Superior temporal gyrus (tissue), 1 donor: ENCODE data around the gene NHSL1.

ENCODE experiments used
- DNase-seq: peaks from one replicate; pipeline ENCODE4 v3.0.0-alpha.2; 2016; ENCODE audit errors: extremely low spot score

The NHSL1 gene

GRCh38 chr6:138493413-138493812 lies 5.9 kb downstream of the NHSL1 start:
- no peak for DNase-seq

GRCh38 chr6:138492871-138493270 lies 6.4 kb downstream of the NHSL1 start:
- no peak for DNase-seq

- DNase-seq, result no peak
Measured at GRCh38 chr6:138492113-138492512, 7.2 kb downstream of the NHSL1 start.

GRCh38 chr6:138491017-138491416 lies 8.3 kb downstream of the NHSL1 start:
- no peak for DNase-seq

GRCh38 chr6:138489846-138490245 lies 9.4 kb downstream of the NHSL1 start:
- DNase-seq, result no peak

GRCh38 chr6:138487102-138487604 lies 12.1 kb downstream of the NHSL1 start:
- DNase-seq, result no peak

- DNase-seq, result no peak
Measured at GRCh38 chr6:138486249-138487101, 12.8 kb downstream of the NHSL1 start.

- no peak for DNase-seq
Measured at GRCh38 chr6:138485586-138486248, 13.6 kb downstream of the NHSL1 start.

- peak; percentile 50 for DNase-seq
Measured at GRCh38 chr6:138485005-138485545, 14.2 kb downstream of the NHSL1 start.

GRCh38 chr6:138484018-138484731 lies 15.1 kb downstream of the NHSL1 start:
- DNase-seq, result no peak

GRCh38 chr6:138482816-138483215 lies 16.5 kb downstream of the NHSL1 start:
- no peak for DNase-seq

GRCh38 chr6:138480279-138480949 lies 18.9 kb downstream of the NHSL1 start:
- no peak for DNase-seq

GRCh38 chr6:138477913-138478539 lies 21.3 kb downstream of the NHSL1 start:
- no peak for DNase-seq

GRCh38 chr6:138476116-138476515 lies 23.2 kb downstream of the NHSL1 start:
- DNase-seq, result no peak

- no peak for DNase-seq
Measured at GRCh38 chr6:138473144-138473543, 26.1 kb downstream of the NHSL1 start.

- no peak for DNase-seq
Measured at GRCh38 chr6:138468320-138469015, 30.8 kb downstream of the NHSL1 start.

- DNase-seq, result no peak
Measured at GRCh38 chr6:138467901-138468300, 31.4 kb downstream of the NHSL1 start.

- no peak for DNase-seq
Measured at GRCh38 chr6:138465007-138465645, 34.2 kb downstream of the NHSL1 start.

- DNase-seq, result no peak
Measured at GRCh38 chr6:138464085-138464484, 35.2 kb downstream of the NHSL1 start.

GRCh38 chr6:138461647-138462046 lies 37.6 kb downstream of the NHSL1 start:
- DNase-seq, result no peak
